CD14-positive monocyte (primary cell): ENCODE results near the gene ZNF292. TPM values are rescaled to one million over a fixed set of nuclear protein-coding genes. Genes with fewer than 3 reads are reported as not detected.

Experiments used
- DNase-seq, 3 donors: peaks; one replicate each; pipeline ENCODE4 v3.0.0-alpha.2; 2011 to 2022
- H2AFZ ChIP-seq: 2 replicates; pipeline ENCODE4 v1.6.0; 2012; ENCODE audit warnings: mild to moderate bottlenecking, low read depth, low read length, inconsistent platforms; ENCODE audit not compliant: insufficient read depth, poor library complexity, severe bottlenecking
- H3K27ac ChIP-seq, 2 donors: 1 replicate in 1 of 2; 2 replicates in 1 of 2; pipeline ENCODE4 v1.5.1; 2012 to 2013; ENCODE audit warnings: low read length in 2 of 2, control low read depth in 1 of 2, inconsistent platforms in 1 of 2, low read depth in 1 of 2, mild to moderate bottlenecking in 1 of 2
- H3K27me3 ChIP-seq, 2 donors: one replicate each; pipeline versions ENCODE4 v1.6.0 to v1.6.1; 2011 to 2013; ENCODE audit warnings: low read length in 2 of 2; ENCODE audit not compliant: control insufficient read depth in 2 of 2, insufficient read depth in 2 of 2
- H3K36me3 ChIP-seq, 2 donors: replicated peaks in 1 of 2; 1 replicate in 1 of 2; 2 replicates in 1 of 2; pipeline versions ENCODE4 v1.5.1 to v1.6.1; 2012 to 2013; ENCODE audit warnings: low read length in 2 of 2, control low read depth in 1 of 2, inconsistent platforms in 1 of 2, mild to moderate bottlenecking in 1 of 2; ENCODE audit not compliant: insufficient read depth in 2 of 2, control insufficient read depth in 1 of 2
- H3K4me1 ChIP-seq, 2 donors: 1 replicate in 1 of 2; 2 replicates in 1 of 2; pipeline versions ENCODE4 v1.5.1 to v1.6.1; 2012 to 2013; ENCODE audit warnings: low read length in 2 of 2, control low read depth in 1 of 2, inconsistent platforms in 1 of 2, mild to moderate bottlenecking in 1 of 2, moderate library complexity in 1 of 2; ENCODE audit not compliant: insufficient read depth in 2 of 2, control insufficient read depth in 1 of 2
- H3K4me2 ChIP-seq: replicated peaks from 2 replicates; pipeline ENCODE3; 2012; ENCODE audit warnings: low read length, moderate library complexity, mild to moderate bottlenecking; ENCODE audit not compliant: poor library complexity, severe bottlenecking; ENCODE audit errors: extremely low read depth
- H3K4me3 ChIP-seq, 3 experiments: fragments of 200-600 bp in 1 of 3; sonication (generic) in 1 of 3; replicated peaks in 1 of 3; 1 replicate in 2 of 3; 2 replicates in 1 of 3; pipeline ENCODE4 v1.5.1; 2011 to 2013; ENCODE audit warnings: low read length in 3 of 3, mild to moderate bottlenecking in 3 of 3, control low read depth in 2 of 3, low read depth in 2 of 3, inconsistent platforms in 1 of 3, moderate library complexity in 1 of 3
- H3K79me2 ChIP-seq: 2 replicates; pipeline ENCODE4 v1.6.0; 2012; ENCODE audit warnings: mild to moderate bottlenecking, control low read depth, inconsistent platforms, low read length, moderate library complexity; ENCODE audit not compliant: insufficient read depth
- H3K9ac ChIP-seq: 2 replicates; pipeline ENCODE4 v1.6.0; 2017; ENCODE audit warnings: low read length, mild to moderate bottlenecking; ENCODE audit not compliant: insufficient read depth, poor library complexity, severe bottlenecking
- H3K9me3 ChIP-seq, 2 donors: replicated peaks in 1 of 2; 1 replicate in 1 of 2; 2 replicates in 1 of 2; pipeline versions ENCODE4 v1.5.1 to v1.6.1; 2012 to 2013; ENCODE audit warnings: low read length in 2 of 2, control low read depth in 1 of 2; ENCODE audit not compliant: control insufficient read depth in 1 of 2, insufficient read depth in 1 of 2
- H4K20me1 ChIP-seq: 2 replicates; pipeline ENCODE4 v1.6.0; 2012; ENCODE audit warnings: mild to moderate bottlenecking, low read length, control low read depth, moderate library complexity; ENCODE audit not compliant: insufficient read depth
- H3K27ac Mint-ChIP-seq, 7 donors: one replicate each; pipeline ENCODE4 v1.8.0; 2020; ENCODE audit warnings: mild to moderate bottlenecking in 7 of 7, mixed read lengths in 7 of 7, moderate library complexity in 6 of 7, inconsistent platforms in 2 of 7
- H3K27me3 Mint-ChIP-seq, 3 donors: one replicate each; pipeline ENCODE4 v1.8.0; 2021 to 2022; ENCODE audit warnings: low read depth in 3 of 3, mild to moderate bottlenecking in 3 of 3, mixed read lengths in 3 of 3, moderate library complexity in 3 of 3, inconsistent platforms in 1 of 3
- H3K36me3 Mint-ChIP-seq, 2 donors: one replicate each; pipeline ENCODE4 v1.8.0; 2020; ENCODE audit warnings: mixed read lengths in 2 of 2, inconsistent platforms in 1 of 2, mild to moderate bottlenecking in 1 of 2
- H3K4me1 Mint-ChIP-seq: one replicate; pipeline ENCODE4 v1.8.0; 2020; ENCODE audit warnings: mild to moderate bottlenecking, mixed read lengths
- H3K4me3 Mint-ChIP-seq, 2 donors: one replicate each; pipeline ENCODE4 v1.8.0; 2020; ENCODE audit warnings: mild to moderate bottlenecking in 2 of 2, mixed read lengths in 2 of 2, moderate library complexity in 1 of 2
- H3K9me3 Mint-ChIP-seq, 7 donors: one replicate each; pipeline ENCODE4 v1.8.0; 2020 to 2022; ENCODE audit warnings: mixed read lengths in 7 of 7, mild to moderate bottlenecking in 6 of 7, moderate library complexity in 6 of 7, inconsistent platforms in 2 of 7
- CTCF ChIP-seq: fragments of 200-600 bp; IDR thresholded peaks from one replicate; pipeline ENCODE4 v1.8.0; 2022; ENCODE audit warnings: antibody characterized with exemption, mild to moderate bottlenecking
- WGBS: methylation state at CpG from one replicate; pipeline ENCODE4 v1.1.5; 2013; ENCODE audit warnings: missing lambda C conversion rate; ENCODE audit not compliant: insufficient coverage; 5-methylcytosine and 5-hydroxymethylcytosine counted together
- intact Hi-C, 2 donors: fragments of 100-400 bp; cut with micrococcal nuclease; formaldehyde crosslinking; loops; one replicate each; pipeline versions ENCODE4 v1.15.0 to v1.15.1; 2023
- polyA plus RNA-seq, 3 donors: library from polyadenylated mRNA; depleted of rRNA in 1 of 3; unstranded in 2 of 3; stranded (reverse) in 1 of 3; fragments of 300-500 nt in 2 of 3; fragments of >200 nt in 1 of 3; fragmentation: Illumina TruSeq in 2 of 3; gene quantifications; 1 replicate in 2 of 3; 2 replicates in 1 of 3; pipeline ENCODE4 v1.2.3, GENCODE V29; 2012 to 2021

ZNF292 gene
- polyA plus RNA-seq, 3 donors: 4.8 to 7.7 (median 7.6) TPM

- Mint-ChIP-seq H3K9me3 (peaks cover 0 to 1% (median 0%) of the 10 kb centered on the region in 7 donors), H3K27me3 (no peaks in the 10 kb centered on the region), H3K4me3 (no peak overlapping the region), H3K27ac (no peak overlapping the region), H3K4me1 (peaks cover 19% of the 10 kb centered on the region), H3K36me3 (peaks cover 16 to 43% of the 10 kb centered on the region in 2 donors)
- no peak overlapping the region for H2AFZ ChIP-seq
- no peak for DNase-seq
- no peak overlapping the region for H3K4me3 ChIP-seq
- no peak for TF ChIP-seq CTCF
- H4K20me1 ChIP-seq: peaks cover 99% of the 10 kb centered on the region
- H3K79me2 ChIP-seq: peaks cover 97% of the 10 kb centered on the region
- intact Hi-C loops: no loop called here
- no peaks in the 10 kb centered on the region for H3K9me3 ChIP-seq
- no peaks in the 10 kb centered on the region for H3K27me3 ChIP-seq
- no peak overlapping the region for H3K9ac ChIP-seq
- peaks cover 4 to 8% of the 10 kb centered on the region in 2 donors for H3K4me1 ChIP-seq
- 95% methylated on average over 4 of the region's 6 CpGs for whole genome bisulfite sequencing
- peaks cover 10 to 26% of the 10 kb centered on the region in 2 donors for H3K36me3 ChIP-seq
- H3K27ac ChIP-seq: no peak overlapping the region
- H3K4me2 ChIP-seq: no peak overlapping the region
Measured at GRCh38 chr6:87181903-87182302, 26.5 kb downstream of the ZNF292 start.

- Mint-ChIP-seq H3K27me3 (no peaks in the 10 kb centered on the region), H3K9me3 (peaks cover 0 to 1% (median 0%) of the 10 kb centered on the region in 7 donors), H3K36me3 (peaks cover 14 to 38% of the 10 kb centered on the region in 2 donors), H3K27ac (no peak overlapping the region), H3K4me3 (no peak overlapping the region), H3K4me1 (peaks cover 19% of the 10 kb centered on the region)
- no peak for TF ChIP-seq CTCF
- Histone ChIP-seq H3K9ac (no peak overlapping the region), H3K79me2 (peaks cover 96% of the 10 kb centered on the region), H3K27me3 (no peaks in the 10 kb centered on the region), H3K9me3 (no peaks in the 10 kb centered on the region), H3K27ac (no peak overlapping the region), H3K4me1 (peaks cover 4 to 8% of the 10 kb centered on the region in 2 donors), H2AFZ (no peak overlapping the region), H4K20me1 (peaks cover 98% of the 10 kb centered on the region), H3K36me3 (peaks cover 10 to 25% of the 10 kb centered on the region in 2 donors), H3K4me2 (no peak overlapping the region), H3K4me3 (no peak overlapping the region)
- no CpG with 5 or more reads among the region's 2 CpGs for WGBS
- no peak for DNase-seq
- intact Hi-C loops: no loop called here
Measured at GRCh38 chr6:87182321-87182720, 27.0 kb downstream of the ZNF292 start.
